Thyroid gland (tissue), 4 donors: ENCODE data around the gene RSRP1. TPM values are rescaled to one million over a fixed set of nuclear protein-coding genes. Genes with fewer than 3 reads are reported as not detected.

ENCODE experiments used
- DNase-seq, 2 donors: peaks; one replicate each; pipeline ENCODE4 v3.0.0-alpha.2; 2019
- H3K27ac ChIP-seq, 3 donors: fragments of 200-600 bp; sonication (generic); 1 replicate in 2 of 3; 2 replicates in 1 of 3; pipeline ENCODE4 v1.5.1; 2016 to 2019; ENCODE audit warnings: mild to moderate bottlenecking in 1 of 3, moderate library complexity in 1 of 3
- H3K27me3 ChIP-seq: fragments of 200-600 bp; sonication (generic); one replicate; pipeline ENCODE4 v1.5.1; 2019
- H3K36me3 ChIP-seq, 2 donors: fragments of 200-600 bp; sonication (generic); one replicate each; pipeline ENCODE4 v1.5.1; 2016 to 2019
- H3K4me1 ChIP-seq, 2 donors: fragments of 200-600 bp; sonication (generic); one replicate each; pipeline ENCODE4 v1.5.1; 2017 to 2019
- H3K4me3 ChIP-seq, 3 donors: fragments of 200-600 bp; sonication (generic); replicated peaks in 1 of 3; 1 replicate in 2 of 3; 2 replicates in 1 of 3; pipeline ENCODE4 v1.5.1; 2016; ENCODE audit warnings: mild to moderate bottlenecking in 1 of 3
- H3K9me3 ChIP-seq: fragments of 200-600 bp; sonication (generic); one replicate; pipeline ENCODE4 v1.5.1; 2017
- POLR2A ChIP-seq, 2 donors: fragments of 450-650 bp; IDR thresholded peaks; one replicate each; pipeline ENCODE4 v1.6.1; 2017; ENCODE audit warnings: antibody characterized with exemption in 2 of 2, mild to moderate bottlenecking in 2 of 2, moderate library complexity in 1 of 2
- WGBS, 2 donors: methylation state at CpG; one replicate each; pipeline ENCODE4 v1.1.5; 2017; 5-methylcytosine and 5-hydroxymethylcytosine counted together
- intact Hi-C: fragments of 100-400 bp; cut with DNase I; formaldehyde crosslinking; loops from one replicate; pipeline ENCODE4 v1.15.1; 2023
- total RNA-seq, 4 donors: library from RNA; depleted of rRNA; stranded (reverse); fragments of >200 nt; gene quantifications; one replicate each; pipeline ENCODE4 v1.2.3, GENCODE V29; 2016
- TF ChIP-seq, protein P1 (sequence below), 6 experiments: fragments of 200-600 bp in 3 of 6; fragments of 450-650 bp in 3 of 6; sonication (generic) in 3 of 6; IDR thresholded peaks; one replicate each; pipeline ENCODE4 v1.5.1; 2016 to 2019; ENCODE audit warnings: antibody characterized with exemption in 6 of 6, mild to moderate bottlenecking in 2 of 6, inconsistent platforms in 1 of 6, moderate library complexity in 1 of 6

Gene RSRP1
- total RNA-seq, 4 donors from 2014 or later: 140 to 294 (median 152) TPM

GRCh38 chr1:25257196-25257595 lies 9.9 kb upstream of the RSRP1 start:
- H3K36me3 ChIP-seq: no peaks in the 10 kb centered on the region
- intact Hi-C loops: loop anchor here (10.0 kb wide), 1 partner anchor 88 kb away; no protein-coding TSS in a partner anchor
- 72 to 83% methylated on average over 1 of the region's 1 CpG for WGBS, 2 donors
- no peak overlapping the region for H3K27ac ChIP-seq
- no peak for DNase-seq
- no peaks in the 10 kb centered on the region for H3K27me3 ChIP-seq
- H3K9me3 ChIP-seq: no peaks in the 10 kb centered on the region
- TF ChIP-seq, protein P1, sequence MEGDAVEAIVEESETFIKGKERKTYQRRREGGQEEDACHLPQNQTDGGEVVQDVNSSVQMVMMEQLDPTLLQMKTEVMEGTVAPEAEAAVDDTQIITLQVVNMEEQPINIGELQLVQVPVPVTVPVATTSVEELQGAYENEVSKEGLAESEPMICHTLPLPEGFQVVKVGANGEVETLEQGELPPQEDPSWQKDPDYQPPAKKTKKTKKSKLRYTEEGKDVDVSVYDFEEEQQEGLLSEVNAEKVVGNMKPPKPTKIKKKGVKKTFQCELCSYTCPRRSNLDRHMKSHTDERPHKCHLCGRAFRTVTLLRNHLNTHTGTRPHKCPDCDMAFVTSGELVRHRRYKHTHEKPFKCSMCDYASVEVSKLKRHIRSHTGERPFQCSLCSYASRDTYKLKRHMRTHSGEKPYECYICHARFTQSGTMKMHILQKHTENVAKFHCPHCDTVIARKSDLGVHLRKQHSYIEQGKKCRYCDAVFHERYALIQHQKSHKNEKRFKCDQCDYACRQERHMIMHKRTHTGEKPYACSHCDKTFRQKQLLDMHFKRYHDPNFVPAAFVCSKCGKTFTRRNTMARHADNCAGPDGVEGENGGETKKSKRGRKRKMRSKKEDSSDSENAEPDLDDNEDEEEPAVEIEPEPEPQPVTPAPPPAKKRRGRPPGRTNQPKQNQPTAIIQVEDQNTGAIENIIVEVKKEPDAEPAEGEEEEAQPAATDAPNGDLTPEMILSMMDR (IDR thresholded peaks at IDR 0.05): no peak
- TF ChIP-seq POLR2A (IDR thresholded peaks at IDR 0.05): no peak
- H3K4me3 ChIP-seq: no peak overlapping the region
- H3K4me1 ChIP-seq: peaks cover 0 to 21% of the 10 kb centered on the region in 2 donors

DNA sequence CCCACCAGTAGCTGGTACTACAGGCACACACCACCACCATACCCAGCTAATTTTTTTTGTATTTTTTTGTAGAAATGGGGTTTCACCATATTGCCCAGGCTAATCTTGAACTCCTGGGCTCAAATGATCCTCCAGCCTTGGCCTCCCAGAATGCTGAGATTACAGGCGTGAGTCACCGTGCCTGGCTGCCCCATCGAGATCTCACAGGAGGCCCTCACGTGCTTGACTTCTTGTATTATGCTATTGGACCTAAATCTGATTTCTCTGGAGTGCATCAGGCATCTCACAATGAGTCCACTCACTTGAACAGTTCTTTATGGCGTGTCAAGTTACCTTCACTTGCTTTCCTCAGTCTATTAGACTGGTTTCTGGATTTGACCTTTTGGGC lies 9.3 kb upstream of the RSRP1 start:
- peaks cover 0 to 21% of the 10 kb centered on the region in 2 donors for H3K4me1 ChIP-seq
- no peaks in the 10 kb centered on the region for H3K36me3 ChIP-seq
- H3K27me3 ChIP-seq: no peaks in the 10 kb centered on the region
- no peak for DNase-seq
- WGBS, 2 donors: 69 to 82% methylated on average over 5 of the region's 5 CpGs
- intact Hi-C loops: loop anchor here (10.0 kb wide), 1 partner anchor 88 kb away; no protein-coding TSS in a partner anchor
- H3K9me3 ChIP-seq: no peaks in the 10 kb centered on the region
- no peak for TF ChIP-seq POLR2A (IDR thresholded peaks at IDR 0.05)
- TF ChIP-seq, protein P1 (IDR thresholded peaks at IDR 0.05): no peak
- no peak overlapping the region for H3K27ac ChIP-seq
- no peak overlapping the region for H3K4me3 ChIP-seq

- TF ChIP-seq POLR2A (IDR thresholded peaks at IDR 0.05): no peak
- TF ChIP-seq, protein P1 (IDR thresholded peaks at IDR 0.05): no peak
- Histone ChIP-seq H3K4me1 (peaks cover 0 to 21% of the 10 kb centered on the region in 2 donors), H3K4me3 (no peak overlapping the region), H3K27me3 (no peaks in the 10 kb centered on the region), H3K9me3 (no peaks in the 10 kb centered on the region), H3K27ac (no peak overlapping the region), H3K36me3 (no peaks in the 10 kb centered on the region)
- intact Hi-C loops: loop anchor here (10.0 kb wide), 1 partner anchor 89 kb away; no protein-coding TSS in a partner anchor
- peak in 1 of 2 donors; percentile 9 for DNase-seq
- WGBS, 2 donors: 72 to 76% methylated on average over 18 of the region's 18 CpGs
These were observed 8.7 kb upstream of the RSRP1 start for GRCh38 chr1:25255706-25256577.

- peaks cover 0 to 16% of the 10 kb centered on the region in 2 donors for H3K4me1 ChIP-seq
- 89 to 92% methylated on average over 2 of the region's 2 CpGs for WGBS, 2 donors
- H3K4me3 ChIP-seq: no peak overlapping the region
- DNase-seq: no peak
- intact Hi-C loops: loop anchor here (10.0 kb wide), 1 partner anchor 91 kb away; no protein-coding TSS in a partner anchor
- no peaks in the 10 kb centered on the region for H3K36me3 ChIP-seq
- no peaks in the 10 kb centered on the region for H3K9me3 ChIP-seq
- no peaks in the 10 kb centered on the region for H3K27me3 ChIP-seq
- TF ChIP-seq, protein P1 (IDR thresholded peaks at IDR 0.05): no peak
- TF ChIP-seq POLR2A (IDR thresholded peaks at IDR 0.05): no peak
- H3K27ac ChIP-seq: no peak overlapping the region
These were observed 6.7 kb upstream of the RSRP1 start for GRCh38 chr1:25253911-25254310.
